Endodermal cell (in vitro differentiated cells): Measurements from ENCODE around the gene NODAL. TPM values are rescaled to one million over a fixed set of nuclear protein-coding genes. Genes with fewer than 3 reads are reported as not detected.
A peak's percentile ranks its signal among the peaks of the same experiment; 100 is the strongest.

Source experiments
- DNase-seq: peaks from one replicate; pipeline ENCODE4 v3.0.0-alpha.2; 2017
- H3K27ac ChIP-seq: 2 replicates; pipeline ENCODE4 v1.5.1; 2013; ENCODE audit warnings: mild to moderate bottlenecking, low read depth, low read length, moderate library complexity
- H3K27me3 ChIP-seq: 2 replicates; pipeline ENCODE4 v1.6.1; 2013; ENCODE audit warnings: mild to moderate bottlenecking, low read length, moderate library complexity; ENCODE audit not compliant: insufficient read depth, control insufficient read depth, poor library complexity, severe bottlenecking
- H3K36me3 ChIP-seq: 2 replicates; pipeline ENCODE4 v1.7.0; 2013; ENCODE audit warnings: mild to moderate bottlenecking, low read length, moderate library complexity; ENCODE audit not compliant: control insufficient read depth, insufficient read depth
- H3K4me1 ChIP-seq: one replicate; pipeline ENCODE4 v1.7.0; 2013; ENCODE audit warnings: low read length; ENCODE audit not compliant: control insufficient read depth, insufficient read depth
- H3K4me3 ChIP-seq: 2 replicates; pipeline ENCODE4 v1.5.1; 2013; ENCODE audit warnings: mild to moderate bottlenecking, low read length, moderate library complexity
- H3K9ac ChIP-seq: 2 replicates; pipeline ENCODE4 v1.6.1; 2013; ENCODE audit warnings: mild to moderate bottlenecking, low read length, moderate library complexity; ENCODE audit not compliant: poor library complexity, severe bottlenecking; ENCODE audit errors: extremely low read depth
- H3K9me3 ChIP-seq: 2 replicates; pipeline ENCODE4 v1.6.1; 2013; ENCODE audit warnings: mild to moderate bottlenecking, low read length, moderate library complexity; ENCODE audit not compliant: control insufficient read depth
- H3K27ac Mint-ChIP-seq: 2 replicates; pipeline ENCODE4 v1.8.0; 2020; ENCODE audit warnings: mixed read lengths
- H3K27me3 Mint-ChIP-seq: 2 replicates; pipeline ENCODE4 v1.8.0; 2021; ENCODE audit warnings: mild to moderate bottlenecking, mixed read lengths; ENCODE audit not compliant: insufficient read depth
- H3K36me3 Mint-ChIP-seq: 2 replicates; pipeline ENCODE4 v1.8.0; 2020; ENCODE audit warnings: low read depth, mixed read lengths
- H3K4me1 Mint-ChIP-seq: 2 replicates; pipeline ENCODE4 v1.8.0; 2020; ENCODE audit warnings: mixed read lengths
- H3K4me3 Mint-ChIP-seq: 2 replicates; pipeline ENCODE4 v1.8.0; 2020; ENCODE audit warnings: mild to moderate bottlenecking, moderate library complexity, mixed read lengths
- H3K9me3 Mint-ChIP-seq: 2 replicates; pipeline ENCODE4 v1.8.0; 2020; ENCODE audit warnings: mild to moderate bottlenecking, mixed read lengths
- CTCF ChIP-seq: fragments of 200-600 bp; sonication (generic); conservative IDR thresholded peaks from 2 replicates; pipeline ENCODE4 v1.5.0; 2021; ENCODE audit warnings: antibody characterized with exemption, mild to moderate bottlenecking
- WGBS, 2 experiments: methylation state at CpG; one replicate each; pipeline versions ENCODE4 v1.1.5 to v1.1.7; 2013; ENCODE audit warnings: missing lambda C conversion rate in 2 of 2, mixed read lengths in 1 of 2; ENCODE audit not compliant: insufficient coverage in 1 of 2, insufficient read length in 1 of 2; 5-methylcytosine and 5-hydroxymethylcytosine counted together
- total RNA-seq, 2 donors: library from RNA; stranded (reverse); fragmentation: NEBNext Ultra II Directional in 1 of 2; extraction: Animal tissue kit (Norgen Biotek cat#: 25700) in 1 of 2; gene quantifications; 2 replicates in 1 of 2; 3 replicates in 1 of 2; pipeline ENCODE4 v1.2.1, GENCODE V29; 2021

NODAL gene
- total RNA-seq, 2 donors from 2014 or later: 18.2 to 71.0 TPM

GRCh38 chr10:70466951-70467350 is 25.5 kb upstream of the NODAL start:
- H3K9me3 Mint-ChIP-seq: no peaks in the 10 kb centered on the region
- no peaks in the 10 kb centered on the region for H3K27me3 Mint-ChIP-seq
- H3K27ac Mint-ChIP-seq: no peak overlapping the region
- H3K4me1 Mint-ChIP-seq: peaks cover 13% of the 10 kb centered on the region
- Histone ChIP-seq H3K4me1 (no peaks in the 10 kb centered on the region), H3K4me3 (no peak overlapping the region), H3K9ac (no peak overlapping the region), H3K27ac (no peak overlapping the region), H3K36me3 (no peaks in the 10 kb centered on the region), H3K27me3 (no peaks in the 10 kb centered on the region), H3K9me3 (no peaks in the 10 kb centered on the region)
- peak; percentile 64 for DNase-seq
- no peak for TF ChIP-seq CTCF
- H3K36me3 Mint-ChIP-seq: no peaks in the 10 kb centered on the region
- H3K4me3 Mint-ChIP-seq: no peak overlapping the region
- 89 to 100% methylated on average over 1 to 3 of the region's 3 CpGs for WGBS, 2 experiments

- no peak overlapping the region for H3K27ac ChIP-seq
- Mint-ChIP-seq H3K27ac (peak overlapping the region; percentile 26), H3K4me3 (no peak overlapping the region), H3K4me1 (peaks cover 13% of the 10 kb centered on the region), H3K9me3 (no peaks in the 10 kb centered on the region), H3K27me3 (no peaks in the 10 kb centered on the region), H3K36me3 (no peaks in the 10 kb centered on the region)
- DNase-seq: peak; percentile 36
- 86 to 94% methylated on average over 1 to 2 of the region's 2 CpGs for WGBS, 2 experiments
- no peaks in the 10 kb centered on the region for H3K36me3 ChIP-seq
- H3K9ac ChIP-seq: no peak overlapping the region
- H3K9me3 ChIP-seq: no peaks in the 10 kb centered on the region
- H3K27me3 ChIP-seq: no peaks in the 10 kb centered on the region
- TF ChIP-seq CTCF: no peak
- no peaks in the 10 kb centered on the region for H3K4me1 ChIP-seq
- H3K4me3 ChIP-seq: no peak overlapping the region
Observed at GRCh38 chr10:70465832-70466231, 24.4 kb upstream of the NODAL start.

GRCh38 chr10:70465278-70465677 is 23.8 kb upstream of the NODAL start:
- 95 to 100% methylated on average over 2 to 4 of the region's 4 CpGs for WGBS, 2 experiments

More at GRCh38 chr10:70465278-70465677, 23.8 kb upstream of the NODAL start:
- H3K36me3 Mint-ChIP-seq: no peaks in the 10 kb centered on the region
- no peak overlapping the region for H3K4me3 ChIP-seq
- no peaks in the 10 kb centered on the region for H3K9me3 Mint-ChIP-seq
- H3K4me1 ChIP-seq: no peaks in the 10 kb centered on the region
- no peak overlapping the region for H3K27ac ChIP-seq
- H3K36me3 ChIP-seq: no peaks in the 10 kb centered on the region
- H3K27ac Mint-ChIP-seq: no peak overlapping the region
- H3K4me3 Mint-ChIP-seq: no peak overlapping the region
- H3K9ac ChIP-seq: no peak overlapping the region
- no peaks in the 10 kb centered on the region for H3K27me3 Mint-ChIP-seq
- H3K4me1 Mint-ChIP-seq: peaks cover 15% of the 10 kb centered on the region
- TF ChIP-seq CTCF: no peak
- DNase-seq: no peak
- H3K27me3 ChIP-seq: no peaks in the 10 kb centered on the region
- no peaks in the 10 kb centered on the region for H3K9me3 ChIP-seq
